GM21515 (cell line): ENCODE results near the gene VTI1A.

Experiments
- ATAC-seq: cut with Tn5 transposase; IDR thresholded peaks from one replicate; pipeline ENCODE4 v1.9.1; 2021; ENCODE audit not compliant: unreplicated experiment

Gene VTI1A

DNA sequence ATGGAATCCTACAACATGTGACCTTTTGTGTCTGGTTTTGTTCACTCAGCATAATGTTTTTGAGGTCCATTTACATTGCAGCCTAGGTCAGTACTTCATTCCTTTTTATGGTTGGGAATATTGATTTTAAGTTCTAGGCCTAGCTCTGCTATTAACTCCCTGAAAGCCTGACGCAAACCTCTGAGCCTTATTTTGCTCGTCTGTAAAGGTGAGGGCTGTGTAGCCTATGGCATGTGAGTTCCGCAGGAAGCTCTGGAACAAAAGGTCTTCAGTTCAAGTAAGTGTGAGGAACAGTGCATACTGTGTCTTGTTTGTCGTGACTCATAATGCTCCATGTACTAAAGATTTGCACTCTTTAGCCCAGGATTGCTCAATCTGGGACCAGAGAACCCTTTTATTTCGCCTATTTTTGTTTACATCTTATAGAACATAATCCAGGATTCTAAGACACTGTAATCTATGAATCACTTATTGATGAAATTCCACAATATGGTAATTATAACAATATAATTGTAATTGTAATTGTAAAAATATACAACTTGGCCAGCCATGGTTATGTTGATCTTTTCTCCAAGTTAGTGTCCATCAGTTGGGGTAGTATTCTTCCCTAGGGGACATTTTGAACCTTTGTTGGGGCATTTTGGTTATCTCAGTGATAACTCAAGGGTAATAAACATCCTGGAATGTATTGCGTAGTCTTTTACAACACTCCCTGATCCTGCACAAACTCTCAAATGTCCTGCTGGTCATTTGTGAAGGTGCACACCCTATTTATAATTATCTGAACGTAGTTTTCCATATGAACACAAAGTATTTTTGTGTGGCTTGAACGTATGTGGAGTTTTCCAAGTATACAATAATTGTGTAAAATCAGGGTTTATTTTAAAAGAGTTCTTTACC is 184.7 kb downstream of the VTI1A start:
- ATAC-seq: no peak

DNA sequence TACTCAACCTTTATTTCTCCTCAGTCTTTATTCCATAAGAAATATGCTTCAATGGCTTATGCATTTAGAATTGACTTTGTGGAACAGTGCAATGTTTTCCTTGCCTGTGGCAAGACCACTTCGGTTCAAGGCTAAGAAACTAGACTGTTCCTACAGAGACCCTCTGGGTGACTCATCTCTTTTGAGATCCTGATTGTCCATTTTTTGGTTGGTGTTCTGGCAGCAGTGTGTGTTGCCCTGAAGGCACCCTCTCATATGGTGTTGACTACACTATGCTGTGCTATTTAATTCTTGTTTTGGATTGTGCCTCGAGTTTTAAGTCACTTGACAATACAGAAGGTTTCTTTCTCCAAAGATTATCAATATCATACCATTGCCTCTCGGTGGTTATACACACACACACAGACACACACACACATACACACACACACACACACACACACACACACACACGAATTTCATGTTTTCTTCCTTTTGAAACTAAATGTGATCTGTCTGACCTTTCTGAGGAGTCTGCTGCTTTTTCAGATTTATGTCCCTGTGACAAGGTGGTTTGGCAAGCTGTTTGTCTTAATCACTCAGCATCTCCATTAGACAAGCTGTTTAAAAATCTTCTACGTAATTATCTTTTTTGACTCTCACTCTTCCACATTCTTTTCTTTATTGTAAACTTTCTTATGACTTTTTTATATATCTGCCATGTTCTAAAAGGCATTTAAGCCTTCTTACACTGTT is 187.2 kb downstream of the VTI1A start:
- no peak for ATAC-seq

DNA sequence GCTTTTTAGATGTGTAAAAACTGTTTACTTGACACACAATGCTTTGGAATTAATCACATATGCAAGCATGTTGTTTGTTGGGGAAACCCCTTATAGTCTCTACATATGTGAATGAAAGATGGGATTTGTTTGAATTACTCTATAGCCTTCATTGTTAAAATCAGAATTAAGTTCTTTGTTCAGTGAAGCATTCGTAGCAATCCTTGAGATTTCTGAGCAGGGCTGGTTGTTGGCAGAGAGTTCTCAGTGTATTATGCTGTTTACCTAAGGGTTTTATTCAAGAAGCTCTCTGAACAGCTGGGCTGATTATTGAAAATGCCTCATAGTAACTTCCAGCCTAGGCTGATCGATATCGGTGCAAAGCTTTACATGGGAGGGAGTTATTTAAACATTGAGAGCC is 190.9 kb downstream of the VTI1A start:
- no peak for ATAC-seq

DNA sequence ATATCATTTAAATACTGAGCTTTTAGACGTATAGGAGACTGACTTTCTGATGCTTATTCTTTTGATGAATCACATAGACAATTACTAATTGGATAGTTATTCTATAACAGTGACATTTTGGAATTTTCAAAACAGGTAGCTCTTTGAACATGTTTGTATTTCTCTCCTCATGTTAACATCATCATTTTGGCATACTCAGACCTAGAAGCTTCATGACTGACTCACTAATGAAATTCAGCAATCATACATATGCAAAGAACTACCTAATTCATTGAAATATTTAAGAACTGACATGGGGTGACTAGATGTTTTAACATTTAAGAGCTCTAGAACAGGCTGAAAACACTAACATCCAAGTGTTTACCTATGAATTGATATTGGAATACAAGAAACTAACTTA is 192.3 kb downstream of the VTI1A start:
- ATAC-seq: no peak

DNA sequence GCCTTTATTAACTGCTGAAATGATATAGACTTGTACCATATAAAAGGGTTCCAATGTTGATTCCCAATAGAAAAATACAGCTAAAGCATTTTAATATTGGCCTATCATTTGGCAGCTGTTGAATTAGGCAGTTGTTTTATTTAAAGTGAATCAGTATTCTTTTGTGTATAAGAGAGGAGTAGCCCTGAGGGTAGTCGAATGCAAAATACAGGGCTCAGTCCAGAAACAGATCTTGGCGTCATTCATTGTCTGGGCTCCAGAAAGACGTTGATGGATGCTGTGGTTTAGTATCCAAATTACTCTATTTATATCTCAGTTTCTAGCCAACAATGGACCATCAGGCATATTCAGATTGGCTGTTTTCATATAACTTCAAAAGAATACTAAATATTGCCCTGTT is 193.6 kb downstream of the VTI1A start:
- ATAC-seq: no peak

DNA sequence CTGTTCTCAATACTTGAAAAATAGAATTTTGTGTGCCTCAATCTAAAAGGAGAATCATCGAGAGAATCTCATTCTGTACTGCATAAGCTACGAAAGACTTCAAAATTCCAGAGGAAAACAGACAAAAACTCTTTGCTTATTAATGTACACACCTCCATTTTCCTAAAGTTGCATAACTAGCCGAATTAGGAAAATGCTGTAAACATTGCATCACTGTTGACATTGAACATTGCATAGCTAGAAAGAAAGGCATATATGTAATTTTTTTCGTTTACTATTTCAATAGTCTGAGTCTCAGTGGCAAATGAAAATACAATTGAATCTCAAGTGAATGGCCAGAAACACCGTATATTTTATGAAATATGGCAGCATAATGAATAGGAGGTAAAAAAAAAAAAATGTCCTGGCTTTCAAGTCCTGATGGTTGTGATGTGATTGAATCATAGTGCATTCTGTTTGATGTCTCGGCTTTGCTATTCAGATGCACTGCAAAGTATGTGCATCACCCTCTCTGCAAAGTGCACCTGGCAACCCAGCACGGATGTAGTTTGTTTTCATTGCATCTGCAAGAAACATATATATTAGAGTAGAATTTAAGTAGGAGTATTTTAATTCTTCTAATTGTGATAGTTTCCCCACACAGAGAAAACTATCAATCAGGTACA is 196.7 kb downstream of the VTI1A start:
- no peak for ATAC-seq

DNA sequence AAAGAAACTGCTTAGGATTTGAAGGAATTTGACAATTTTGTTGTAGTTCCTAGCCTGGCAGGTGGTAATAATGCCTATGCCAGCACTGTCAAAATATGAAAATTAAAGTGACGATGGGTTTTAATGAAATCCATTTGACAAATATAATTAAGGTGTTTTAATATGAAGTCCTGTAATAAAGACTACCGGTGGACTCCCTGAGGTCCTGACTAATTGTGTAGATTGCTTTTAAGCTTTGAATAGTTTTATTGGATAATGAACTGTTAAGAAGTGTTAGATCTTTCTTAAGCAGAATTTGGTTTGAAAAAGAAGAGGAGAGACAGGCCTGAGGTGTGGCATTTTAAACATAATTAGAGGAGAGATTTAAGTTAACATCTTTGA is 197.2 kb downstream of the VTI1A start:
- no peak for ATAC-seq

DNA sequence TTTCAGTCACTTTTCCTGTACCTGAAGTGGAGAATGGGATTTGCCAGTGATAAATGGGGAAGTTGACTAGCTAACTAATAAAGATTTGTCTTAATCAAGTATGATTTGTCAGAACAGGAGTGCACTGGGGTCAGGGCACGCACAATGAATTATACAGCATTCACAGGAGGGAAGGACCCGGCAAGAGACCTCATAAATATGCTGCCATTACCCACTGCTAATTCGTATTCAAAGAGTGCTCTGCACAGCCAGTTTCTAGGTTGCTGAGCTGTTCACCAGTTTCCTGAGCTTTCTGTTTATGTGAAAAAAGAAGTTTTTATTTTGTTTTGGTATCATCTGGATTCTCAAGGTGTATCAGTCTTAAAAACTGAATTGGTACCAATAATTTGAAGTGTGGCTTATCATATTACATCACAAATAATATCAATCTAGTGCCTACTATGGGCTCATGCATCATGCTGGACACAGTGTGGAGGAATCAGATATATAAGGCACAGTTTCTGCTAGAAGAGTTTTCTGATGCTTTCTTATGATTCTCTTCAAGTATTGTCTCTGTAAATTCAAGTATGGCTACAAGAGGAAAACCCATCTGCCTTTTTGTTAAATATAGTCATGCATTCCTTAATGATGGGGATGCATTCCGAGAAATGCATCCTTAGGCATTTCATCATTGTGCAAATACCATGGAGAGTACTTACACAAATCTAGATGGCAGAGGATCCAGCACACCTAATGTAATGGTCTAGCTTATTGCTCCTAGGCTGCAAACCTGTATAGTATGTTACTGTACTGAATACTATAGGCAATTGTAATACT is 202.2 kb downstream of the VTI1A start:
- ATAC-seq: no peak

DNA sequence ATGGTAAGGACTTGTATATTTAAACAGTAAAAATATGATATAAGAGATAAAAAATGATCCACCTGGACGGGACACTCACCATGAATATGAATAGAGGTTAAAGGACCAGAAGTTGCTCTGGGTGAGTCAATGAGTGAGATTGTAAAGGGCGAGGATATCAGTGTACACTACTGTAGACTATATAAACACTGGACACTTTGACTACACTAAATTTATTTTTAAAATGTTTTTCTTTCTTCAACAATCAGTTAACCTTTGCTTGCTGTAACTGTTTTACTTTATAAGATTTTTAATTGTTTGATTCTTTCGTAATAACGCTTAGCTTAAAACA is 202.8 kb downstream of the VTI1A start:
- ATAC-seq: no peak

DNA sequence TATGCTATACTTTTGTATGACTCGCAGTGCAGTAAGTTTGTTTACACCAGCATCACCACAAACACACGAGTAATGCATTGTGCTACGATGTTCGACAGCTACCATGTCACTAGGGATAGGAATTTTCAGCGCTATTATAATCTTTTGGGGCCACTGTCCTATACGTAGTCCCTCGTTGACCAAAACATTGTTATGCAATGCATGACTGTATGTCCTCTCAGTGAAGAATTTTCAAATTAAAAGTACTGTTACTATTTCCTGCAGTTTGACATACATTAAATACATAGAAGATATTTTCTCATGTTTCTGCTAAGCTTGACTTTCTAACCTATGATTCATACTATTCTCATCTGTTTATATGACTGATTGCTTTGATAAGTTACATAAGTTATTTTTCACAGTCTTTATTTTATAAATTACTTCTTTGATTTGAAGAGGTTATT is 203.6 kb downstream of the VTI1A start:
- no peak for ATAC-seq

DNA sequence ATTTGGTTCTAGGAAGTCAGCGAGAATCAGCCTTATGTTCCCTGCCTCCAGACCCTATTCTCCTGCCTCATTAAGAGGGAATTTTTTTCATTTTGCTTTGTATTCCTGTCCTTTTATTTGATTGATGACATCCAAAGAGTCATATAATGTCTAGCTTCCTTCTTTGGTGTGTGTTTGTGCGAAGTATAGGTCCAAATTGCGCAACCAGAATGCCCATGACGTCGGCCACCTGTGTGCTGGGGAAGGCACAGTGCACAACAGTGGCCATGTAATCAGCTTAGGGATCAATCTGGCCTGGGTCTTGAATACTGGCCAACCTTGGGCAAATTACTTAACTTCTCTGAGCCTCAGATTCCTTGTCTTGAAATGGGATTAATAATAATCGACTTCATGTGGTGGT is 206.2 kb downstream of the VTI1A start:
- no peak for ATAC-seq

DNA sequence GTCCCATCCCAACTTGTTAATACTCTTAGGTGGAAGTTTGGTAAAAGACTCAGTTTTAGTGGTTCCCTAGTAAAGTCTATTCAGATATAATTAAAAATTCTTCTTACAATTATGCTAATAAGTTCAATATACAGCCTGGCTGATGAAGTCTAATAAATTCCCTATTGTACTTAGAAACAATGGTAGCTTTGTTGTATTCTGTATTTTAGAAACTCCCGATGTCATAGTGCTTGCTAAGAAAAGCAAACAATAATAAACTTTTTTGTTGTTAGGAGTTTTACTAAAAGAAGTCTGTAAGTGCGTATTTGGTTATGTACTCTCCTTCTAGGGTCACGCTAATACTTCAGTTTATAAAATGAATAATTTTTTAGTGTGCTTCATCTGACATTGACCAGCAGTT is 206.8 kb downstream of the VTI1A start:
- ATAC-seq: no peak

DNA sequence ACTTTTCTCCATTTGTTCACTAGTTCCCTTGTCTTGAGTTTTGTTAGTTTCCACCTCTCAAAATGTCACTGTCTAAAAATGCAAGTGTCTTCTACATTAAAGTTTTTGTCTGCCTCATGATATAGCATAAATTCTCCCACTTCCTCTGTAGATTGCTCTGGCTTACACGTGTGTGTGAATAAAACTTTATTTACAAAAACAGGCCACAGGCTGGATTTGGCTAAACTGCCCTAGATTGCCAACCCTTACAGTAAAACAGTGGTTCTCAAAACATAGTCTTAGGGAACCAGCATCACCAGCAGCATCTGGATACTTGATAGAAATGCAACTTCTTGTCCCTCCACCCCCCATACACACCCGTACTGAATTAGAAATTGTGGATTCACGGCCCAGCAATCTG is 207.8 kb downstream of the VTI1A start:
- no peak for ATAC-seq

DNA sequence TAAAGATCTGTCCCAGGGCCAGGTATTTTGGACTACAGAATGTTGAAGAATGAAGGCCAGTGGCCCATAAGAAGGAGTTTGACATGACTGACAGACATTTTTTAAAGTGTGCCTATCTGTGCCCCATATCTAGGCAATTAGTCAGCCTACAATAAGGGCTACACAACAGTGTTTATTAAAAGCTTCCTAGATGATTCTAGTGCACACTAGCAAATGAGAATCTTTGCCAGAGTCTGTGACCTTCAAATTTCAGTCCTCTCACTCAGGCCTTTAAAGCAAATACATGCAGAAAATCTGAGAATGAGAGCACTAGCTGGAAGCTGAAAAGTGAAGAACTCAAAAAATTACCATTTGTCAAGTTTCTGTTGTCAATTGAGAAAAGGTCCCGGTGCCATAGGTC is 208.7 kb downstream of the VTI1A start:
- no peak for ATAC-seq

DNA sequence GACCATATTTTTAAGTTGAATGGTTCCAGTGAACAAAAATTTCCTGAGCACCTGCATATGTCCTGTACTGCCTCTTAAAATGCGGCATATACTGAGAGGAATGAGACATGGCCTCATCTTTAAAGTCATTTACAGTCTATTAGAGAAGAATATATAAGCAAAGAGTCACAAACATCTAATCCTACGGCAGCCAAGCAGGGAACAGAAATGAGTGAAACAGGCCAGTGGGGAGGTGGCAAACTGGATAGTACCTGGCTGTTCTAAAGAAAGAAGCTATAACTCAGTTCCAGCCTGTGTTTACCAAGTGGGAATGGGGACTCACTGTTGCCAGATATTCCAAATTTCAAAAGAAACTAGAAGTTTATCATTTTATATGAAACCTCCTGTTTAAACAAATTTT is 211.4 kb downstream of the VTI1A start:
- no peak for ATAC-seq

DNA sequence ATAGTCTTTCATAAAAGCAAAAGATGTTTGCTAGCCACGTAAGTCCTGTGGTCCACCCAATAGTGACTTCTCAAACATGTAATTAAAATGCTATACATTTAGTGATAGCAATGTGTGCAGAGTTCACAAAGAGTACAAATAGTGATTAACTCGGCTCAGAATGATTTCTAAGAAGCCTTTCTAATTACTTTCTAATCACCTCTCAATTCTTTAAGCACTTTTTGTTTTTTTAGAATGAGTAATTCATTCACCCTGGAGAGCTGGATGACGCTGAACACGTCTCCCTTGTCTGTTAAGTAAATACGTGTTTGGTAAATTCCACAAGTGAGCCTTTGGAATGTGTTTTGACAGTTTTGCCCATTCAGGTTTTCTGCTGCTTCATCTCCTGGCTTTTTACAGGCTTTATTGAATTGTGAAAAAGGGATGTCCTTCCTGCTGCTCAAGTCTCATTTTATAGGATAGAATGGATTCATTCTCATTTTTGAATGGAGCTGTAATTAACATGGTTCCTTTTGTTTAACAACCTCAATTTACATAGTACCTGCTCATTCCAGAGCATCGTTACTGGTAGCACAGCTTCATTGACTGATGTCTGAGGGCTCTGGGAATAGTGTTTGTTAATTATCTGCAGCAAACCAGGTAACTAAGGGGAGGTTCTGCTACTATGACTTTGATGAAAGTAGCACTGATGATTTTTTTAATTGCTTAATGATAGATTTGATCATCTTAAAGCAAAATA is 212.1 kb downstream of the VTI1A start:
- no peak for ATAC-seq

DNA sequence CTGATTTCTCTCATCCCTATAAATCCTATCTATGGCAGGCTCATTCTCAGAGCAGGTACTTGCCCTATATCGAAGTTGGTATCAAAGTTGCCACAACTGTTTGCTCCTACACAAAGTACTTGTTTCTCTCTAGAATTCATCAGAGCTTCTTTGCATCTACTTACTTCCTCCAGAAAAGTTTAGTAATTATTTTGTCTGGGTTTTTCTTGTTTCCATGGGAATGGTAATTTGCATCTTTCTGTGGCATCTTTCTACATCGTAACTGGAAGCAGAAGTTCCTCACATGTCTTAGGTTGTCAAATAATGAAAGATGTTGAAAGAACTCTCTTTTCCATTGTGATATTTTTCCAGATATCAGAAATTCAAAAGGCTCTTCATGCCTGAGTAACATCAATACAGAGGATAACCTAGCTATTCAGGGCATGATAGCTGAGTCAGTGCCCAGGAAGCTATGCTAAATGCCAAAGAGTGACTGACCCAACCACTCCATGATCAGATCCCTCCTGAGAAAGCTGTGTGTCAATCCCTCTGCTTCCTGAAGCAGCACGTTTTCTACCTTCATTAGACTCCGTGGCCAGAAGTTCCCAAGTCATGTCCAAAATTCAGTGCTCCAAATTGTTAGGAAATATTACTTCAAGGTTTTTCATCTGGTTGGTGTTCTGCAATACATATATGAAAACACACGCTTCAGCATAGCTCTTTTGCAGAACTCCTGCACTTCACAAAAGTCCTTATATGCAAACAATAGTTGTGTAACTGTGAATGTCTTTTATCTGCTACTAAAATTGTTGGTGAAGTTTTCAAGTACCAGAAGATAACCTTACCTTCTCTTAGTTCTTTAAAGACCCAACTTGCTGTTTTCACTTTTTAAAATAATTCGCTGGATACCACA is 216.5 kb downstream of the VTI1A start:
- ATAC-seq: no peak

DNA sequence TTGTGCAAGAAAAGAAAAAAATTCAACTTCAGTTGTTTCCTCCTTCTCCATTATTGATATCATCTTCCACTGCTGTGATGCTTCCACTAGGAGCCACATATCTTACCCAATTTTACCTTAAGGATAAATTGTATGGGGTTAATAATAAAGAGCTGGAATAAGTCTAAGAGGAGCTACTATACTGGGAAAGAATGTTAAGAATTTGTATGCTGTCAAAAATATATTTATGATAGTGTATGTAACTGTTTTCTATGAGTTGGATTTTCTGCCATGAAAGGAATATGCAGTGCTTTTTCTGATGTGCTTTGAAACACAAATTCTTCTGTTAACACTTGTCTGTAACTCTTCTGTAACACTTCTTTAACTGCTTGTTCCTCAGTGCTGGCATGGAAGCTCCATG is 219.1 kb downstream of the VTI1A start:
- ATAC-seq: no peak

DNA sequence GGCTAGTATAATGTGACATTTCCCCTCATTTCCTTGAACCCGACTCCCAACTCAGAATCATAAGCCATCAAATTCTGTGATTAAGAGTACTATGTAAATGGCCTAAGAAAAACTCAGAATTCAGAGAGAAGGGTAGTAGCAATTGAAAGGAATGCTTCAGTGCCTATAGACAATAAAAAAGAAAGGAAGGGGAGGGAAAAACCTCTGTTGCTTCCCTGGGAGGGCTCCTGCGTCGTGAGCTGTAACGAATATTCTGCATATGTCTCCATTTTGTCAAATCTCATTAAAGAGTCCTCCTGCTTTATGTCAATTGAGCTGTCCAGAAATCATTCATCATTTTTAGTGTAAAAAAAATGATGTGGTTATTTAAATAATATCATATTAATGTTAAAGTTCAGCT is 223.0 kb downstream of the VTI1A start:
- no peak for ATAC-seq

DNA sequence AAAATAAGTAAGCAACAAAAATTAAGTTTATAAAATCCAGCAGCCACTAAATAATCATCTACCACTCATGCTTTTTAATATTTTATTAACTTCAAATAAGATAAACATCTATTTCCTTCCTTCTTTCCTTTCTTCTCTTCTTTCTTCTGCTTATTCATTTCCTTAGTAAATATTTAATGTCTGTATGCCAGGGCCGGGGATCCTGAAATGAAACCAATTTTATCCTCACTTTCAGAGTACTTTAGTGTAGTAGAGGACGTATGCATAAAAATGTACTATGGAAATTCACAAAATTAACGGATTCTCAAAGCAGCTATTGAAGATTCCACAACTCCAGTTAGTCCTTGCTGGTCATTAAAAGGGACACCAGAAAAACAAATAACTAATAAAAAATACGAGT is 224.7 kb downstream of the VTI1A start:
- no peak for ATAC-seq
